22Rv1 (cell line): ENCODE results near the gene STON2.

ENCODE experiments used
- H3K27ac ChIP-seq: fragments of 450-650 bp; 2 replicates; pipeline ENCODE4 v1.5.1; 2017
- CTCF ChIP-seq: fragments of 450-650 bp; IDR thresholded peaks from 2 replicates; pipeline ENCODE4 v1.5.1; 2017; ENCODE audit warnings: mild to moderate bottlenecking
- ZFX ChIP-seq: fragments of 450-650 bp; IDR thresholded peaks from 2 replicates; pipeline ENCODE4 v1.6.1; 2017; ENCODE audit warnings: antibody characterized with exemption, borderline replicate concordance

The STON2 gene

GRCh38 chr14:81220830-81221578, 179.1 kb downstream of the STON2 start, which contains the start of gene GTF2A1:
TSS of gene GTF2A1 (minus strand) at chr14:81220959. CDS start at chr14:81220518, 441 bp downstream.
- H3K27ac ChIP-seq = peak within 1 kb of the TSS; percentile 99
- no peak for TF ChIP-seq CTCF
- no peak for TF ChIP-seq ZFX

DNA sequence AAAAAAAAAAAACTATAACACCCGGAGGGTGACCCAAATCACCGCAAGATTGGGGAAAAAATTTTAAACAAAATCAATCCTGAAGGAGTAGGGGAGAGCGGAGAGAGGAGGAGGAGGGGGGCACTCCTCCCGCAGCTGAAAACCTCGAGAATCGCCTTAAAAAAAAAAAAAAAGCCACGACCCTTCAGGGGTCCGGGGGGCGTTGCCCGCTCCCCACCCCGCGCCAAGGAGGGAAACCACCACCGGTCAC, 179.6 kb downstream of the STON2 start:
- TF ChIP-seq ZFX (no peak), CTCF (no peak)
- H3K27ac ChIP-seq = peak overlapping the region; percentile 99

DNA sequence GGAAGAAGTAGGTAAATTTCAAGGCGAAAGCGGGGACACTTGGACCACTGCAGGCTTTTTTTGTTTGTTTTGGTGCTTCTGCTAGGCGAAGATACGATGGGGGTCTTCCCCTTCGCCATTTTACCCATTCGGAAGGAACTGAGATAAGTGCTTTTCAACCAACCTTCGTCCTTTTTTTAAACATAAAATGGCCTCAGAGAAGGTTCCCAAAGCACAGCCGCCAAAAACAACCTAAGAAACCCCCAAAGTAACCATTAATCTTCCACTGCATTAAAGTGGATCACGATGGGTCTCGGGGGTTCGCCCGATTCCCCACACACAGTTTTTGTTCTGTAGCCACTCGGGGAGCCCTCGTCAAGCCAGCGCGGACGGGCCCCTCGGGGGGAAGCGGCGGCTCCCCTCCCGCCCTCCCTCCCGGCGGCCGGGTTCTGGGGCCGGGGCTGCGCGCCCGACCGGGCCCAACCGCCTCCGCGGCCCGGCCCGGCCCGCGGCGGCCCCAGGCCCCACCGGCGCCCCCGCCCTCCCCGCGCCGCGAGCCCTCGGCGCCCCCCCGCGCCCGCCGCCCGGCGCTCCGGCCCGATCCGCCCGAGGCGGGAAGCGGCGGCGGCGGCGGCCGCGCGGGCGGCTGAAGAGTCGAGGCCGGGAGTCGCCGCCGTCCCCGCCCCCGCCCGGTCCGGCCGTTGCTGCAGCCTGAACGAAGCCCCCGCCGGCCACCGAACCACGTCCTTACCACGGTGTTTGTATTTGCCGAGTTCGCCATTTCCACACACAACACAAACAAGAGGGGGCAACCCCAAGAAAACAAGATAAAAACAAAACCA, 180.2 kb downstream of the STON2 start:
- H3K27ac ChIP-seq = peak overlapping the region; percentile 99
- TF ChIP-seq ZFX = no peak
- no peak for TF ChIP-seq CTCF

- H3K27ac ChIP-seq = peak overlapping the region; percentile 99
- no peak for TF ChIP-seq ZFX
- TF ChIP-seq CTCF = no peak
These were observed 180.8 kb downstream of the STON2 start for GRCh38 chr14:81219210-81219758.

DNA sequence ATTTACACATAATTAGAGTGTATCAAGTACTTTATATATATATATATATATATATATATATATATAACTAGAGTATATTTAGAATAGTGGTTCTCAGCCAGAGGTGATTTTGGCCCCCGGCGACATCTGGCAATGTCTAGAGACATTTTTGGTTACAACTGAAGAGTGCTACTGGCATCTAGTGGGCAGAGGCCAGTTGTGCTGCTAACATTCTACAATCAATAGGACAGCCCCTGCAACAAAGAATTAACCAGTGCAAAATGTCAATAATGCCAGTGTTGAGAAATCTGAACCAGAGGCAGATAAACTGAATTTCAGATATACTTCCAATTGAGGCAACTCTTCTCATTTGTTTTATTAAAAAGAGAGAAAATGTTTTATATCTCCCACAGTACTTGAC, 188.3 kb downstream of the STON2 start:
- no peak for TF ChIP-seq ZFX
- TF ChIP-seq CTCF = no peak
- H3K27ac ChIP-seq = no peak overlapping the region
